Stimulated activated CD8-positive, alpha-beta memory T cell treated with anti-CD3 and anti-CD28 coated beads, Interleukin-15, amount 100 ng/mL, for 1 hour (primary cell): Measurements from ENCODE around the gene EFEMP2.
A peak's percentile ranks its signal among the peaks of the same experiment; 100 is the strongest.

Experiments
- DNase-seq: peaks from one replicate; pipeline ENCODE4 v3.0.0-alpha.2; 2020; ENCODE audit warnings: low read depth

Gene EFEMP2

GRCh38 chr11:65826984-65827735 is 45.4 kb downstream of the EFEMP2 start:
- no peak for DNase-seq

- DNase-seq = no peak
Measured at GRCh38 chr11:65822776-65823528, 49.6 kb downstream of the EFEMP2 start.

- DNase-seq = no peak
Measured at GRCh38 chr11:65821107-65821506, 51.5 kb downstream of the EFEMP2 start.

GRCh38 chr11:65817835-65818680 is 54.5 kb downstream of the EFEMP2 start:
- DNase-seq = peak; percentile 94

- DNase-seq = no peak
Measured at GRCh38 chr11:65817312-65817834, 55.2 kb downstream of the EFEMP2 start.

- DNase-seq = no peak
Measured at GRCh38 chr11:65816696-65817095, 55.9 kb downstream of the EFEMP2 start.
